K562 (cell line): Measurements from ENCODE around the gene FBXO22. TPM values are rescaled to one million over a fixed set of nuclear protein-coding genes. Genes with fewer than 3 reads are reported as not detected.
A peak's percentile ranks its signal among the peaks of the same experiment; 100 is the strongest.

ENCODE experiments used
- ATAC-seq: fragments of 200-7000 bp; cut with Tn5 transposase; 3 replicates; pipeline ENCODE4 v1.9.1; 2020; ENCODE audit warnings: moderate library complexity
- BruUV-seq: library from RNA; stranded (reverse); fragments of 400-500 nt; replicated peaks from 2 replicates; lab custom pipeline; 2021; lab: Mats Ljungman, UMichigan
- CTCF ChIA-PET: fragments of 300-600 bp; formaldehyde crosslinking; extraction: SDS; loops from one replicate; lab custom pipeline; 2021; ENCODE audit warnings: low intra/inter-chr PET ratio; lab: Yijun Ruan, JAX
- POLR2A ChIA-PET: fragments of 300-600, 350-650 bp; sonication (Branson Sonifier 250); formaldehyde crosslinking; extraction: SDS; loops from one replicate; lab custom pipeline; 2021; ENCODE audit warnings: antibody characterized with exemption, inconsistent platforms; lab: Yijun Ruan, JAX
- DNase-seq, 4 experiments: peaks; one replicate each; pipeline versions ENCODE4 v3.0.0 to v3.0.0-alpha.2; 2011 to 2018; ENCODE audit warnings: low spot score in 3 of 4, mixed read lengths in 3 of 4; ENCODE audit errors: extremely low read depth in 1 of 4
- FAIRE-seq: peaks from 2 replicates; lab custom pipeline; 2011; peaks lifted over from hg19 to GRCh38; lab: Jason Lieb, UNC
- H2AFZ ChIP-seq: 2 replicates; pipeline ENCODE4 v1.6.0; 2011; ENCODE audit warnings: low read depth, low read length, control low read depth, inconsistent platforms
- H3K27ac ChIP-seq: fragments of 200-600 bp; 3 replicates; pipeline ENCODE4 v1.8.0; 2011; ENCODE audit warnings: low read depth, mild to moderate bottlenecking, control low read depth, inconsistent platforms, low read length, moderate library complexity, mixed read lengths; ENCODE audit errors: extremely low read depth
- H3K27me3 ChIP-seq, 2 experiments: fragments of 300-600 bp in 1 of 2; 2 replicates in 1 of 2; 3 replicates in 1 of 2; pipeline versions ENCODE4 v1.6.0 to v1.8.0; 2011; ENCODE audit warnings: inconsistent platforms in 2 of 2, low read length in 2 of 2, mild to moderate bottlenecking in 1 of 2, mixed read lengths in 1 of 2, moderate library complexity in 1 of 2; ENCODE audit not compliant: control insufficient read depth in 2 of 2, insufficient read depth in 2 of 2
- H3K36me3 ChIP-seq: fragments of 300-600 bp; 3 replicates; pipeline ENCODE4 v1.8.0; 2011; ENCODE audit warnings: mild to moderate bottlenecking, low read length, inconsistent platforms; ENCODE audit not compliant: control insufficient read depth, insufficient read depth
- H3K4me1 ChIP-seq, 2 experiments: fragments of 200-600 bp in 1 of 2; replicated peaks in 1 of 2; 2 replicates in 1 of 2; 3 replicates in 1 of 2; pipeline versions ENCODE4 v1.5.1 to v1.8.0; 2011; ENCODE audit warnings: inconsistent platforms in 2 of 2, low read length in 2 of 2, mild to moderate bottlenecking in 1 of 2, mixed read lengths in 1 of 2, moderate library complexity in 1 of 2; ENCODE audit not compliant: control insufficient read depth in 2 of 2, insufficient read depth in 2 of 2
- H3K4me2 ChIP-seq: 2 replicates; pipeline ENCODE4 v1.6.1; 2011; ENCODE audit warnings: low read length, control low read depth, inconsistent platforms, mixed read lengths; ENCODE audit not compliant: insufficient read depth
- H3K4me3 ChIP-seq: fragments of 200-600 bp; sonication (generic), shearing (Covaris generic); 2 replicates; pipeline ENCODE4 v1.5.1; 2016; ENCODE audit warnings: control low read depth, inconsistent platforms
- H3K79me2 ChIP-seq: fragments of 200-600 bp; 3 replicates; pipeline ENCODE4 v1.8.0; 2011; ENCODE audit warnings: low read length, inconsistent platforms; ENCODE audit not compliant: control insufficient read depth, insufficient read depth
- H3K9ac ChIP-seq, 2 experiments: 2 replicates each; pipeline versions ENCODE4 v1.6.0 to v1.6.1; 2011; ENCODE audit warnings: low read depth in 2 of 2, low read length in 2 of 2, control low read depth in 1 of 2, inconsistent platforms in 1 of 2, mild to moderate bottlenecking in 1 of 2, mixed read lengths in 1 of 2; ENCODE audit not compliant: insufficient read depth in 1 of 2
- H3K9me1 ChIP-seq: one replicate; pipeline ENCODE4 v1.6.0; 2011; ENCODE audit warnings: inconsistent platforms, mild to moderate bottlenecking, low read length, moderate library complexity; ENCODE audit not compliant: control insufficient read depth, insufficient read depth
- H3K9me3 ChIP-seq: replicated peaks from 2 replicates; pipeline ENCODE4 v1.5.1; 2011; ENCODE audit warnings: low read depth, low read length, inconsistent platforms; ENCODE audit not compliant: control insufficient read depth, insufficient read depth
- H4K20me1 ChIP-seq: replicated peaks from 2 replicates; pipeline ENCODE4 v1.6.1; 2011; ENCODE audit warnings: low read length, inconsistent platforms, mixed read lengths; ENCODE audit not compliant: control insufficient read depth, insufficient read depth
- CBFA2T3 ChIP-seq: fragments of 450-650 bp; IDR thresholded peaks from 2 replicates; pipeline ENCODE4 v1.6.1; 2017
- CBX8 ChIP-seq: fragments of 200-600 bp; sonication (generic); IDR thresholded peaks from 2 replicates; pipeline ENCODE4 v1.6.1; 2012; ENCODE audit warnings: borderline replicate concordance, mixed run types, low read depth, mild to moderate bottlenecking, moderate library complexity, mixed read lengths, low read length, control low read depth, inconsistent platforms; ENCODE audit not compliant: poor library complexity, severe bottlenecking; ENCODE audit errors: extremely low read depth
- ESRRB ChIP-seq: fragments of 250-450 bp; sonication (Bioruptor Pico); IDR thresholded peaks from 2 replicates; pipeline ENCODE4 v1.5.0; 2020; ENCODE audit warnings: mild to moderate bottlenecking, moderate library complexity, borderline replicate concordance
- FIP1L1 ChIP-seq: fragments of 200-400 bp; formaldehyde crosslinking; IDR thresholded peaks from 2 replicates; pipeline ENCODE4 v1.6.1; 2018; ENCODE audit warnings: mild to moderate bottlenecking, low read depth, low read length; ENCODE audit not compliant: poor library complexity, severe bottlenecking
- KAT7 ChIP-seq: sonication (generic); formaldehyde crosslinking; IDR thresholded peaks from 2 replicates; pipeline ENCODE4 v1.8.0; 2022; ENCODE audit warnings: missing genetic modification reagents, mild to moderate bottlenecking, borderline replicate concordance
- MEIS2 ChIP-seq: fragments of 450-650 bp; IDR thresholded peaks from 2 replicates; pipeline ENCODE4 v1.6.1; 2014; ENCODE audit warnings: mild to moderate bottlenecking; ENCODE audit not compliant: partially characterized antibody
- NFIC ChIP-seq: fragments of 450-650 bp; IDR thresholded peaks from 2 replicates; pipeline ENCODE4 v1.6.1; 2017; ENCODE audit warnings: mild to moderate bottlenecking, inconsistent platforms
- PTTG1 ChIP-seq: fragments of 450-650 bp; IDR thresholded peaks from 2 replicates; pipeline ENCODE4 v1.6.1; 2016; ENCODE audit warnings: low read depth, mild to moderate bottlenecking, missing genetic modification characterization, missing compliant biosample characterization
- RNF2 ChIP-seq: sonication (generic); IDR thresholded peaks from 2 replicates; pipeline ENCODE4 v1.6.1; 2016
- SLC30A9 ChIP-seq: fragments of 250-450 bp; sonication (Bioruptor Pico); IDR thresholded peaks from 2 replicates; pipeline ENCODE4 v1.8.0; 2022; ENCODE audit warnings: mild to moderate bottlenecking, moderate library complexity
- TCFL5 ChIP-seq: fragments of 250-450 bp; sonication (Bioruptor Pico); conservative IDR thresholded peaks from 2 replicates; pipeline ENCODE4 v1.6.1; 2021; ENCODE audit warnings: mild to moderate bottlenecking, moderate library complexity, matching md5 sums
- TSC22D4 ChIP-seq: fragments of 450-650 bp; IDR thresholded peaks from 2 replicates; pipeline ENCODE4 v1.6.1; 2016; ENCODE audit warnings: missing genetic modification characterization, missing biosample characterization, control low read depth
- ZKSCAN1 ChIP-seq: fragments of 150-350 bp; IDR thresholded peaks from 2 replicates; pipeline ENCODE4 v1.6.1; 2016; ENCODE audit warnings: low read depth, low read length
- ZNF121 ChIP-seq: sonication (generic); formaldehyde crosslinking; conservative IDR thresholded peaks from 2 replicates; pipeline ENCODE4 v1.8.0; 2022; ENCODE audit warnings: missing genetic modification reagents
- ZNF3 ChIP-seq: fragments of 250-450 bp; sonication (Bioruptor Pico); IDR thresholded peaks from 2 replicates; pipeline ENCODE4 v1.5.0; 2021; ENCODE audit warnings: mild to moderate bottlenecking, moderate library complexity
- ZNF431 ChIP-seq: sonication (generic); formaldehyde crosslinking; IDR thresholded peaks from 2 replicates; pipeline ENCODE4 v1.8.0; 2022; ENCODE audit warnings: mild to moderate bottlenecking, missing genetic modification reagents
- ZNF764 ChIP-seq: fragments of 250-450 bp; sonication (Bioruptor Pico); IDR thresholded peaks from 2 replicates; pipeline ENCODE4 v1.4.0; 2020; ENCODE audit warnings: low read depth, mild to moderate bottlenecking, moderate library complexity
- WGBS: fragments of 100-300 bp; shearing (Covaris generic); methylation state at CpG from one replicate; pipeline ENCODE4 v1.1.6; 2016; ENCODE audit warnings: low coverage, mixed read lengths; ENCODE audit not compliant: insufficient coverage; ENCODE audit errors: missing lambda C conversion rate; 5-methylcytosine and 5-hydroxymethylcytosine counted together
- in situ Hi-C: fragments of 300-500 bp; cut with MboI; formaldehyde crosslinking; loops from 4 replicates; pipeline ENCODE4 v1.15.0; 2018; ENCODE audit warnings: inconsistent platforms, mixed read lengths
- intact Hi-C: fragments of 100-400 bp; cut with micrococcal nuclease; formaldehyde crosslinking; loops from 2 replicates; pipeline ENCODE4 v1.14.2; 2022
- polyA plus RNA-seq, 8 experiments: library from polyadenylated mRNA; depleted of rRNA in 4 of 8; stranded (reverse) in 5 of 8; unstranded in 3 of 8; fragments of >200 nt; fragmentation: Nextera tagmentation in 2 of 8; fragmentation: Illumina TruSeq in 1 of 8; extraction: Ambion mirVana in 2 of 8; extraction: Trizol in 1 of 8; gene quantifications; 2 replicates each; pipeline versions ENCODE4 v1.2.1 to v1.2.3, GENCODE V29; 2011 to 2014; ENCODE audit warnings: inconsistent platforms in 1 of 8, missing spikeins in 1 of 8
- total RNA-seq, 7 experiments: library from RNA; depleted of rRNA in 6 of 7; stranded (reverse); fragments of >200 nt in 6 of 7; fragmentation: Illumina TruSeq in 2 of 7; extraction: Trizol in 2 of 7; gene quantifications; 2 replicates each; pipeline versions ENCODE4 v1.2.1 to v1.2.3, GENCODE V29; 2011 to 2021; ENCODE audit warnings: low replicate concordance in 1 of 7
- TF ChIP-seq, protein P1 (sequence below): fragments of 250-450 bp; sonication (Bioruptor Pico); IDR thresholded peaks from 2 replicates; pipeline ENCODE4 v1.5.0; 2021; ENCODE audit warnings: mild to moderate bottlenecking, moderate library complexity

Gene FBXO22
- total and polyA plus RNA-seq, 9 of the 15 experiments (the other 6 are each of a cell fraction or from before 2014, with no cell fraction given): 24.4 to 99.4 (median 66.5) TPM

DNA sequence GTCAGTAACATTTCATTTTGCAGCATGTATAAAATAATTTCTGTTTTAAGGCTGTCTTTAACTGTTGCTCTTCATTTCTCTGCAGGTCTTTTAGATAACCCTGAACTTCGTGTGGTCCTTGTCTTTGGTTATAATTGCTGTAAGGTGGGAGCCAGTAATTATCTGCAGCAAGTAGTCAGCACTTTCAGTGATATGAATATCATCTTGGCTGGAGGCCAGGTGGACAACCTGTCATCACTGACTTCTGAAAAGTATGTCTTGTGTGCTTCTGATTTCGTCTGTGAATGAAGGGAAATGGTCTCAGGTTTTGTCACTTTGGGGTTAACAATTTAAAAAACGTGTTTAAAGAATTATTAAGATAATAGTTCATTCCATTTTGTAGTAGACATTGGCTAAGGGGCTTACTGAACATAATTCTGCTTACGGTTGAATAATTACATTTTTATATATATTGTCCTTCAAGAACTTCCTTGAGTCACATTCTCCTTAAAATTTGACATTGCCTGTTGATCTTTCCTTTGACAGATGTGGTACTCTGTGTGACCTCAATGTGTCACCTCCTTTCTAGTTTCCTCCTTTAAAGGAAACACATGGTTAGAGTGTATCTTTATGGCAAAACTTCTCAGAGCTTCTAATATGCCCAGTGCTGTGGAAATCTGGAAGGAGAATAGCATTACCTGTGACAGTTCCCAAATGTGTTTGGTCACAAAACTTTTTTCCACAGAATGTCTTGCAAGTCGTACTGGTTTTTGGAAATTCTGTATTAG lies 26.3 kb downstream of the FBXO22 start (continued):
- TF ChIP-seq NFIC (peak; percentile 89), CBFA2T3 (peak; percentile 29; the same call in 1 of the 2 replicates), ZKSCAN1 (no peak), ESRRB (no peak), MEIS2 (peak; percentile 71)

DNA sequence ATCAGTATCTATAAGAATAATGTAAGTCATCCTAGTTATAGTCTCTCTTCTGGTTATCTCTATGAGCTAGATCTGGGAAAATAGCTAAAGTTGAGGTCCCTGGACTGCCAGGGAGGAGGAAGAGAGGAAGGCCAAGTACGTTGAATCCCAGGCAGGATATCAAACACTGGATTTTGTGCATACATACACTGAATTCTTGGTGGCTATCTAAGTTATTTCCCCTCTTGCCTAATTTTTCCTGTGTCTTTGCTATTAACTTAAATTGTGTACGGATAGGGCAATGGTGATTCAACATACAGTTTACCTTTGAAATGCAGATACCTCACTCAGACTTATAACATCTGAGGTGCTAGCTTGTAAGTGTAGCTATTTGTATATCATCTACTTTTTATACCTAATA lies 27.2 kb downstream of the FBXO22 start:
- BruUV-seq: no TSS peak
- Histone ChIP-seq H2AFZ (no peak overlapping the region), H3K9ac (no peak overlapping the region), H3K4me2 (no peak overlapping the region), H3K79me2 (0 out of 3 replicates have a peak, but pooled peaks cover 6% of the 10 kb centered on the region), H3K4me3 (no peak overlapping the region), H3K27ac (no peak overlapping the region), H4K20me1 (no peaks in the 10 kb centered on the region), H3K9me1 (no peaks in the 10 kb centered on the region), H3K27me3 (no peaks in the 10 kb centered on the region), H3K4me1 (peaks cover 0 to 15% of the 10 kb centered on the region in 2 experiments; a peak in 2 of 5 replicates), H3K36me3 (peaks cover 85% of the 10 kb centered on the region), H3K9me3 (no peaks in the 10 kb centered on the region)
- ChIA-PET CTCF (no interaction called here), POLR2A (no interaction called here)
- no peak for DNase-seq
- in situ Hi-C loops: loop anchor here (10.0 kb wide), 1 partner anchor 616 kb away; no protein-coding TSS in a partner anchor
- no peak for ATAC-seq
- WGBS: 80% methylated on average over 2 of the region's 2 CpGs
- intact Hi-C loops: no loop called here
- no peak for FAIRE-seq
- TF ChIP-seq, protein P1, sequence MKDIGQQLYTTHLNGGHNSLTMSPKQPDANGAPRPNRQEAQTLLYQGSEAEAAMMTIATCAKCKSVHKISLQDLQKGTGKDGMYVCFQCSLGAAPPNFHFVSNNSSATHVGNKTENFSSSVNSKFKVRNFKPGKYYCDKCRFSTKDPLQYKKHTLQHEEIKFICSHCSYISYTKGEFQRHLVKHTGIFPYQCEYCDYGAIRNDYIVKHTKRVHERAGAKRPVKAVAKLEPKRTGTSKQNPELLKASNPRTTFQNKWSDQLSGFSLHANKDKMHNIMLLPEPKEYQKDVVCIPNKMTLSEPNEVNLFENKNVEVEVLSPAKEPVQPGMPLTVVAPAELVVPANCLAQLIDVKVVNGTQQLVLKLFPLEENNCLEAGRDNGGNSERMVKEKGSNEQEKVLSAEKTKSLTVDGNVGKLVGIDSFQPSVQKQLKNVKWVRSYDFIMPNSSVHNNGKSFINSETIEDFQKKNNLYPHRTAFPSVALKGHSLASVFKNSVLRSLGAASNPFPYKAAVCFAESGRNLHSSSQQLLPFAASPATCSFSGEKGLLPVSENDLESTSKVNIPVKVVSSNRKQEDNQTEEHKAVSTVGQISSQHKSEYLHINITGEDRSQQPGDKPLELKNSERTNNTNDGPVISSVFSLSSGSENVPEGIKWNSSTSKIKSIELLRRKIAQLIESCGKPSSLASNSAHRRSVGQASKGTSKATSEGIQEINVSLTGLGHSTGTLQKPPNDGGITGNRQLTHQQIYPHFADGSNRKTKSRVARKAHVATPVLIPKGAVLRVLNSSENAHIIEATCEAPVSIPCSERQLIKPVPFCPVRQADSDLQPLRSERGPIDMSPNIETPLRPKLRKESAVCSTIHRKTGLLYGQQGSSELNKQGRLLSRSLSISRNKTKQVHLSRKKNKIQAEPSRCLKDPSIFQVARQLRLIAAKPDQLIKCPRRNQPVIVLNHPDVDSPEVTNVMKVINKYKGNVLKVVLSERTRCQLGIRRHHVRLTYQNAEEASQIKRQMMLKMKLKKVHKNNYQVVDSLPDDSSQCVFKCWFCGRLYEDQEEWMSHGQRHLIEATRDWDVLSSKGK: no peak
- TF ChIP-seq FIP1L1 (no peak), RNF2 (no peak), PTTG1 (tag) (no peak), ZNF764 (CRISPR knock-in tag) (no peak), KAT7 (CRISPR knock-in tag) (no peak), CBX8 (no peak), TSC22D4 (tag) (no peak), ZNF431 (CRISPR knock-in tag) (no peak), ZNF3 (no peak), ZNF121 (CRISPR knock-in tag) (no peak), SLC30A9 (CRISPR knock-in tag) (no peak), TCFL5 (no peak)
